Measurements from ENCODE around the gene SLC6A6. TPM values are rescaled to one million over a fixed set of nuclear protein-coding genes. Genes with fewer than 3 reads are reported as not detected.
A peak's percentile ranks its signal among the peaks of the same experiment; 100 is the strongest.

SLC6A6 gene
- total RNA-seq, 2 donors from 2014 or later = 43.1 to 56.5 TPM

DNA sequence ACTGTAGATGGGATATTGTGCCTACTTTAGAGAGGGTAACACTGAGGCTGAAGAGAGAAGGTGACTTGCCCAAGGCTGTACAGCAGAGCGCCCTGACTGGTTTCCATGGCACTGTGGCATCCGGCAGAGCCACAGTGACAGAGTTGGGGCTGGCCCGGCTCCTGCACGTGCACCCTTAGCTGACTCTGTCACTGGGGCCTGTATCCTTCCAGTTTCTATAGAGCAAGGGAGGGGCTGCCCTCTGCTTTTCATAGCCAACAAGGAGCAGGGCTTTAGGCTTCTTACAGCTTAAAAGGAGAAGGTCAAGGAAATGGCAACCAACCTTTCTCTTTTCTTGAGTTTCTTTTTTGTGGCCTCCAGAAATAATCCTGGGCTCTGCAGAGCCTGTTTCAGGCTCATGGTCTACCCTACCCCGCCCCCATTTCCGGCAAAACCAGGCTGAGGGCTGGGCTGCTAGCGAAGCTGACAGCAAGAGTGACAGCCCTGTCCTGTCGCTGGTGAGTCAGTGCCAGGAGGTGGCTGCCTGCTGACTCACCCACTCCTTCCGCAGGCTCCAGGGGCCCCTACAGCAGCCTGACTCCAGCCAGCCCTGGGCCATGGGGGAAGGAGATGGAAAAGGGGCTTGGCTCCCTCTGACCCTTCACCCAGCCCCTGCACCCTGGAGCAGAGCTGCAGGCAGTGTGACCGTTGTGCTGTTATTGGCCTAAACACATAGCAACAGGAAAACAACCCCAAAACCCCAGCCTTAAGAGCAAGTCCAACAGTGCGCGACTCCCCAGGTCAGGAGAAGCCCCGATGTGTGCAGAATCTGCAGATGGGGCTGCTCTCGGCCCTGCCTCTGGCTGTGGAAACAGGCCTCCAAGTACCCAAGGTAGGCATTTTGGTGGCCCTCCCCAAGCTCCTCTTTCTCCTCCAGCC, 29.8 kb downstream of the SLC6A6 start:
- Histone ChIP-seq H3K27ac (ENCODE audit: low read depth, low read length) (peak overlapping the region; percentile 38), H3K4me3 (ENCODE audit: low read length) (no peak overlapping the region), H3K27me3 (ENCODE audit: control insufficient read depth, insufficient read depth, low read length, poor library complexity, severe bottlenecking) (no peaks in the 10 kb centered on the region), H3K4me1 (ENCODE audit: control insufficient read depth, insufficient read depth, low read length) (peaks cover 7% of the 10 kb centered on the region), H3K36me3 (ENCODE audit: control insufficient read depth, insufficient read depth, low read length) (no peaks in the 10 kb centered on the region), H3K9ac (ENCODE audit: extremely low read depth, low read length, poor library complexity, severe bottlenecking) (peak overlapping the region; percentile 20), H3K9me3 (ENCODE audit: control insufficient read depth, low read length) (no peaks in the 10 kb centered on the region)
- no peak overlapping the region for H3K4me3 Mint-ChIP-seq
- H3K4me1 Mint-ChIP-seq = peaks cover 28% of the 10 kb centered on the region
- DNase-seq = peak; percentile 93
- H3K9me3 Mint-ChIP-seq = no peaks in the 10 kb centered on the region
- 47 to 63% methylated on average over 7 to 14 of the region's 14 CpGs for WGBS, 2 experiments (ENCODE audit: insufficient coverage in 1 of 2, insufficient read length in 1 of 2)
- TF ChIP-seq, protein P1, sequence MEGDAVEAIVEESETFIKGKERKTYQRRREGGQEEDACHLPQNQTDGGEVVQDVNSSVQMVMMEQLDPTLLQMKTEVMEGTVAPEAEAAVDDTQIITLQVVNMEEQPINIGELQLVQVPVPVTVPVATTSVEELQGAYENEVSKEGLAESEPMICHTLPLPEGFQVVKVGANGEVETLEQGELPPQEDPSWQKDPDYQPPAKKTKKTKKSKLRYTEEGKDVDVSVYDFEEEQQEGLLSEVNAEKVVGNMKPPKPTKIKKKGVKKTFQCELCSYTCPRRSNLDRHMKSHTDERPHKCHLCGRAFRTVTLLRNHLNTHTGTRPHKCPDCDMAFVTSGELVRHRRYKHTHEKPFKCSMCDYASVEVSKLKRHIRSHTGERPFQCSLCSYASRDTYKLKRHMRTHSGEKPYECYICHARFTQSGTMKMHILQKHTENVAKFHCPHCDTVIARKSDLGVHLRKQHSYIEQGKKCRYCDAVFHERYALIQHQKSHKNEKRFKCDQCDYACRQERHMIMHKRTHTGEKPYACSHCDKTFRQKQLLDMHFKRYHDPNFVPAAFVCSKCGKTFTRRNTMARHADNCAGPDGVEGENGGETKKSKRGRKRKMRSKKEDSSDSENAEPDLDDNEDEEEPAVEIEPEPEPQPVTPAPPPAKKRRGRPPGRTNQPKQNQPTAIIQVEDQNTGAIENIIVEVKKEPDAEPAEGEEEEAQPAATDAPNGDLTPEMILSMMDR (conservative IDR thresholded peaks at IDR 0.05) = no peak
- no peaks in the 10 kb centered on the region for H3K27me3 Mint-ChIP-seq (ENCODE audit: insufficient read depth)
- peak overlapping the region; percentile 70 for H3K27ac Mint-ChIP-seq
- no peaks in the 10 kb centered on the region for H3K36me3 Mint-ChIP-seq (ENCODE audit: low read depth)

DNA sequence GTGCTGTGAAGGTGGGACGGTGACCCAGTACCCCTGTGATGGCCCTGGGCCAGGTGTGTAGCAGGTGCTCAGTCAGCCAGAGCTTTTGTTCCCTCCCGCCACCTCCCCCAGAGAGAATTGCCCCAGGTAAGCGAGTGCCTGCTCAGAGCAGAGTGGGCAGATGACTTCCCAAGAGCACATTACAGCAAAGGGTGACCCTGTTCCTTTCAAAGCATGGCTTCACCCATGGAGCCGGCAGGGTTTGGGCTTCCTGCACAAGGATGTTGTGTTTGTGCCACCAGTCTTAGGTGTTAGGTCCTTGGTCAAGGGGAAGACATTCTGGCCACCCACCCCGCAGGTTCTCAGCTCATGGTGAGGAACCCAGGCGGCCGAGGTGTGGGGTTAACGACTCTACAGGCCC, 30.7 kb downstream of the SLC6A6 start:
- no peak overlapping the region for H3K27ac ChIP-seq (ENCODE audit: low read depth, low read length)
- Mint-ChIP-seq H3K27ac (no peak overlapping the region), H3K36me3 (ENCODE audit: low read depth) (no peaks in the 10 kb centered on the region)

DNA sequence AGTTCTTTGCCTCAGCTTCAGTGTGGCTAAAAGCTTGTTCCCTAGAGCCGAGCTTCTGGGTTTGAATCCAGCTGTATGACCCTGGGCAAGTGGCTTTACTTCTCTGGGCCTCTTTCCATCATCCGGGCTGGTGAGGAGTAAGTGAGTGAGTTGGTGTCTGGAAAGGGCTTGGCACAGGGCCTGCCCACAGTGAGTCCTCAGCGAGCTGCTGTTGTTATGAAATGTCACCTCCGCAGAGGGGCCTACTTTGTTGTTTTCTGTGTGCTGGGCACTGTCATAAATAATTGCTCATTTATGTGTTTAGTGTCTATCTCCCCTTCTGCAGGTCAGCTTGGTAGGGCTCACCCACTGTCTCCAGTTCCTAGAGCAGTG, 31.7 kb downstream of the SLC6A6 start:
- 90 to 95% methylated on average over 2 to 4 of the region's 4 CpGs for WGBS, 2 experiments (ENCODE audit: insufficient coverage in 1 of 2, insufficient read length in 1 of 2)
- Histone ChIP-seq H3K4me1 (ENCODE audit: control insufficient read depth, insufficient read depth, low read length) (peaks cover 7% of the 10 kb centered on the region), H3K36me3 (ENCODE audit: control insufficient read depth, insufficient read depth, low read length) (no peaks in the 10 kb centered on the region), H3K9me3 (ENCODE audit: control insufficient read depth, low read length) (no peaks in the 10 kb centered on the region), H3K9ac (ENCODE audit: extremely low read depth, low read length, poor library complexity, severe bottlenecking) (no peak overlapping the region), H3K27ac (ENCODE audit: low read depth, low read length) (no peak overlapping the region), H3K27me3 (ENCODE audit: control insufficient read depth, insufficient read depth, low read length, poor library complexity, severe bottlenecking) (no peaks in the 10 kb centered on the region), H3K4me3 (ENCODE audit: low read length) (no peak overlapping the region)
- TF ChIP-seq, protein P1 (conservative IDR thresholded peaks at IDR 0.05) = no peak
- H3K27ac Mint-ChIP-seq = peak overlapping the region; percentile 32
- peaks cover 28% of the 10 kb centered on the region for H3K4me1 Mint-ChIP-seq
- no peak overlapping the region for H3K4me3 Mint-ChIP-seq
- H3K36me3 Mint-ChIP-seq (ENCODE audit: low read depth) = no peaks in the 10 kb centered on the region
- H3K9me3 Mint-ChIP-seq = no peaks in the 10 kb centered on the region
- no peaks in the 10 kb centered on the region for H3K27me3 Mint-ChIP-seq (ENCODE audit: insufficient read depth)
- DNase-seq = no peak

More for the DNA sequence above, 30.7 kb downstream of the SLC6A6 start:
- Mint-ChIP-seq H3K4me3 (no peak overlapping the region), H3K4me1 (peaks cover 28% of the 10 kb centered on the region), H3K27me3 (ENCODE audit: insufficient read depth) (no peaks in the 10 kb centered on the region), H3K9me3 (no peaks in the 10 kb centered on the region)
- DNase-seq = no peak
- H3K9ac ChIP-seq (ENCODE audit: extremely low read depth, low read length, poor library complexity, severe bottlenecking) = no peak overlapping the region
- no peaks in the 10 kb centered on the region for H3K9me3 ChIP-seq (ENCODE audit: control insufficient read depth, low read length)
- no peaks in the 10 kb centered on the region for H3K27me3 ChIP-seq (ENCODE audit: control insufficient read depth, insufficient read depth, low read length, poor library complexity, severe bottlenecking)
- H3K4me1 ChIP-seq (ENCODE audit: control insufficient read depth, insufficient read depth, low read length) = peaks cover 7% of the 10 kb centered on the region
- no peaks in the 10 kb centered on the region for H3K36me3 ChIP-seq (ENCODE audit: control insufficient read depth, insufficient read depth, low read length)
- WGBS, 2 experiments (ENCODE audit: insufficient coverage in 1 of 2, insufficient read length in 1 of 2) = 90 to 95% methylated on average over 6 to 8 of the region's 8 CpGs
- H3K4me3 ChIP-seq (ENCODE audit: low read length) = no peak overlapping the region
- TF ChIP-seq, protein P1 (conservative IDR thresholded peaks at IDR 0.05) = no peak

All from endodermal cell (in vitro differentiated cells).